Hepatocyte (in vitro differentiated cells): ENCODE data around the gene CHAT.

Experiments used
- EZH2phosphoT487 ChIP-seq: fragments of 200-600 bp; sonication (generic); IDR thresholded peaks from one replicate; pipeline ENCODE4 v1.6.1; 2018; ENCODE audit warnings: antibody characterized with exemption, mild to moderate bottlenecking, low read depth, moderate library complexity; ENCODE audit not compliant: unreplicated experiment, severe bottlenecking
- TF ChIP-seq, protein P1 (sequence below): fragments of 200-600 bp; sonication (generic); IDR thresholded peaks from 2 replicates; pipeline ENCODE4 v1.5.1; 2016; ENCODE audit warnings: antibody characterized with exemption, mild to moderate bottlenecking; ENCODE audit not compliant: poor library complexity

- TF ChIP-seq, protein P1, sequence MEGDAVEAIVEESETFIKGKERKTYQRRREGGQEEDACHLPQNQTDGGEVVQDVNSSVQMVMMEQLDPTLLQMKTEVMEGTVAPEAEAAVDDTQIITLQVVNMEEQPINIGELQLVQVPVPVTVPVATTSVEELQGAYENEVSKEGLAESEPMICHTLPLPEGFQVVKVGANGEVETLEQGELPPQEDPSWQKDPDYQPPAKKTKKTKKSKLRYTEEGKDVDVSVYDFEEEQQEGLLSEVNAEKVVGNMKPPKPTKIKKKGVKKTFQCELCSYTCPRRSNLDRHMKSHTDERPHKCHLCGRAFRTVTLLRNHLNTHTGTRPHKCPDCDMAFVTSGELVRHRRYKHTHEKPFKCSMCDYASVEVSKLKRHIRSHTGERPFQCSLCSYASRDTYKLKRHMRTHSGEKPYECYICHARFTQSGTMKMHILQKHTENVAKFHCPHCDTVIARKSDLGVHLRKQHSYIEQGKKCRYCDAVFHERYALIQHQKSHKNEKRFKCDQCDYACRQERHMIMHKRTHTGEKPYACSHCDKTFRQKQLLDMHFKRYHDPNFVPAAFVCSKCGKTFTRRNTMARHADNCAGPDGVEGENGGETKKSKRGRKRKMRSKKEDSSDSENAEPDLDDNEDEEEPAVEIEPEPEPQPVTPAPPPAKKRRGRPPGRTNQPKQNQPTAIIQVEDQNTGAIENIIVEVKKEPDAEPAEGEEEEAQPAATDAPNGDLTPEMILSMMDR, result no peak
- no peak for TF ChIP-seq EZH2phosphoT487
These were observed 76.2 kb downstream of the CHAT start for GRCh38 chr10:49689882-49690510.
